ENCODE data around the gene ENG.

- TF ChIP-seq CTCF (IDR thresholded peaks at IDR 0.05) (no peak), POLR2A (IDR thresholded peaks at IDR 0.05) (no peak)
Measured at GRCh38 chr9:127771570-127772189, 82.8 kb downstream of the ENG start.
